BLaER1 treated with 17β-estradiol and CSF1 and Interleukin-3, amounts not matched to agents 10 nM and 100 nM (cell line): ENCODE results near the gene PABPC1L.

Experiments
- H3K27ac ChIP-seq, 11 experiments: shearing (Covaris generic); formaldehyde crosslinking; 2 replicates each; pipeline ENCODE4 v1.8.1; 2022
- H3K27me3 ChIP-seq, 11 experiments: shearing (Covaris generic); formaldehyde crosslinking; 2 replicates each; pipeline ENCODE4 v1.8.1; 2022
- H3K36me3 ChIP-seq, 11 experiments: shearing (Covaris generic); formaldehyde crosslinking; 2 replicates each; pipeline ENCODE4 v1.8.1; 2022
- H3K4me1 ChIP-seq, 10 experiments: shearing (Covaris generic); formaldehyde crosslinking; 2 replicates each; pipeline ENCODE4 v1.8.1; 2022
- H3K4me2 ChIP-seq, 11 experiments: shearing (Covaris generic); formaldehyde crosslinking; 2 replicates each; pipeline ENCODE4 v1.8.1; 2022
- H3K4me3 ChIP-seq, 10 experiments: shearing (Covaris generic); formaldehyde crosslinking; 2 replicates each; pipeline ENCODE4 v1.8.1; 2022
- H3K9ac ChIP-seq, 11 experiments: shearing (Covaris generic); formaldehyde crosslinking; 2 replicates each; pipeline ENCODE4 v1.8.1; 2022
- H3K9me3 ChIP-seq, 11 experiments: shearing (Covaris generic); formaldehyde crosslinking; replicated peaks in 1 of 11; 2 replicates each; pipeline ENCODE4 v1.8.1; 2022
- H4K20me1 ChIP-seq, 11 experiments: shearing (Covaris generic); formaldehyde crosslinking; 2 replicates each; pipeline ENCODE4 v1.8.1; 2022
- Cebpa-rat ChIP-seq, 11 experiments: shearing (Covaris generic); IDR thresholded peaks; 2 replicates each; pipeline ENCODE4 v1.8.1; 2022

Gene PABPC1L

GRCh38 chr20:44956410-44956809 is 46.5 kb downstream of the PABPC1L start:
- Histone ChIP-seq H3K27me3 (no peaks in the 10 kb centered on the region), H3K4me1 (peaks cover 67 to 80% (median 75%) of the 10 kb centered on the region in 10 experiments), H3K4me2 (peak overlapping the region in 7 of 11 experiments; percentile 41 to 87 (median 62); a peak in 9 of 22 replicates), H3K36me3 (peaks cover 48 to 74% (median 69%) of the 10 kb centered on the region in 11 experiments), H3K27ac (no peak overlapping the region), H3K4me3 (no peak overlapping the region), H4K20me1 (peaks cover 4 to 81% (median 47%) of the 10 kb centered on the region in 11 experiments; a peak in 17 of 22 replicates), H3K9me3 (no peaks in the 10 kb centered on the region), H3K9ac (no peak overlapping the region; a peak in 1 of 22 replicates)
- no peak for TF ChIP-seq Cebpa-rat (IDR thresholded peaks at IDR 0.05)

- TF ChIP-seq Cebpa-rat (IDR thresholded peaks at IDR 0.05) = no peak
- Histone ChIP-seq H3K4me1 (peaks cover 56 to 77% (median 64%) of the 10 kb centered on the region in 10 experiments), H3K4me3 (peak overlapping the region in 6 of 10 experiments; percentile 75 to 89 (median 84); a peak in 8 of 20 replicates), H3K4me2 (peak overlapping the region; percentile 88 to 99 (median 93)), H3K9ac (0 out of 22 replicates have a peak overlapping the region, but pooled peaks of 1 of the 11 experiments have one; percentile 3), H4K20me1 (peaks cover 4 to 63% (median 31%) of the 10 kb centered on the region in 11 experiments; a peak in 15 of 22 replicates), H3K9me3 (no peaks in the 10 kb centered on the region), H3K36me3 (peaks cover 29 to 55% (median 51%) of the 10 kb centered on the region in 11 experiments), H3K27me3 (no peaks in the 10 kb centered on the region), H3K27ac (0 out of 22 replicates have a peak overlapping the region, but pooled peaks of 2 of the 11 experiments have one; percentile 16 to 82)
Measured at GRCh38 chr20:44958276-44958675, 48.4 kb downstream of the PABPC1L start.

- H3K4me1 ChIP-seq = peaks cover 48 to 68% (median 56%) of the 10 kb centered on the region in 10 experiments
- no peaks in the 10 kb centered on the region for H3K9me3 ChIP-seq
- peaks cover 4 to 54% (median 29%) of the 10 kb centered on the region in 11 experiments; a peak in 14 of 22 replicates for H4K20me1 ChIP-seq
- peak overlapping the region; percentile 59 to 89 (median 82) for H3K4me3 ChIP-seq
- H3K27ac ChIP-seq = peak overlapping the region in 8 of 11 experiments; percentile 77 to 89 (median 83); a peak in 14 of 22 replicates
- H3K27me3 ChIP-seq = no peaks in the 10 kb centered on the region
- peaks cover 20 to 46% (median 42%) of the 10 kb centered on the region in 11 experiments for H3K36me3 ChIP-seq
- TF ChIP-seq Cebpa-rat (IDR thresholded peaks at IDR 0.05) = no peak
- peak overlapping the region; percentile 76 to 91 (median 88); a peak in 21 of 22 replicates for H3K9ac ChIP-seq
- H3K4me2 ChIP-seq = peak overlapping the region; percentile 88 to 99 (median 93)
Measured at GRCh38 chr20:44959082-44959637, 49.3 kb downstream of the PABPC1L start.

- peaks cover 15 to 41% (median 37%) of the 10 kb centered on the region in 11 experiments for H3K36me3 ChIP-seq
- peak overlapping the region; percentile 9 to 89 (median 82); a peak in 21 of 22 replicates for H3K27ac ChIP-seq
Measured at GRCh38 chr20:44959638-44960102, 49.8 kb downstream of the PABPC1L start.

GRCh38 chr20:44960103-44960852 is 50.4 kb downstream of the PABPC1L start, which contains the start of gene TOMM34:
TOMM34 (minus strand) TSS chr20:44960397; CDS start chr20:44960333, 64 bp downstream.
- Histone ChIP-seq H3K36me3 (peaks cover 11 to 35% (median 31%) of the 10 kb centered on the region in 11 experiments; a peak in 20 of 22 replicates), H3K27me3 (no peaks in the 10 kb centered on the region), H3K4me1 (peaks cover 41 to 58% (median 46%) of the 10 kb centered on the region in 10 experiments), H3K9ac (peak within 1 kb of the TSS; percentile 76 to 91 (median 88)), H3K4me2 (peak within 1 kb of the TSS; percentile 88 to 99 (median 93)), H3K9me3 (no peaks in the 10 kb centered on the region), H3K4me3 (peak within 1 kb of the TSS; percentile 59 to 89 (median 82)), H3K27ac (peak within 1 kb of the TSS; percentile 9 to 89 (median 82); a peak in 21 of 22 replicates), H4K20me1 (peaks cover 0 to 43% (median 26%) of the 10 kb centered on the region in 11 experiments; a peak in 13 of 22 replicates)
- no peak for TF ChIP-seq Cebpa-rat (IDR thresholded peaks at IDR 0.05)

More at GRCh38 chr20:44959638-44960102, 49.8 kb downstream of the PABPC1L start:
- peaks cover 48 to 63% (median 51%) of the 10 kb centered on the region in 10 experiments for H3K4me1 ChIP-seq
- no peak for TF ChIP-seq Cebpa-rat (IDR thresholded peaks at IDR 0.05)
- peak overlapping the region; percentile 88 to 99 (median 93) for H3K4me2 ChIP-seq
- H3K27me3 ChIP-seq = no peaks in the 10 kb centered on the region
- peak overlapping the region; percentile 76 to 91 (median 88) for H3K9ac ChIP-seq
- peak overlapping the region; percentile 59 to 89 (median 82) for H3K4me3 ChIP-seq
- H4K20me1 ChIP-seq = peaks cover 4 to 49% (median 29%) of the 10 kb centered on the region in 11 experiments; a peak in 13 of 22 replicates
- no peaks in the 10 kb centered on the region for H3K9me3 ChIP-seq

GRCh38 chr20:44961011-44961869 is 51.4 kb downstream of the PABPC1L start:
- H3K4me3 ChIP-seq = peak overlapping the region in 2 of 10 experiments; percentile 77 to 85; a peak in 2 of 20 replicates
- peaks cover 0 to 33% (median 24%) of the 10 kb centered on the region in 11 experiments; a peak in 13 of 22 replicates for H4K20me1 ChIP-seq
- TF ChIP-seq Cebpa-rat (IDR thresholded peaks at IDR 0.05) = no peak
- peak overlapping the region; percentile 88 to 99 (median 93); a peak in 18 of 22 replicates for H3K4me2 ChIP-seq
- H3K27ac ChIP-seq = peak overlapping the region in 1 of 11 experiments; percentile 84; a peak in 1 of 22 replicates
- H3K9me3 ChIP-seq = no peaks in the 10 kb centered on the region
- no peaks in the 10 kb centered on the region for H3K27me3 ChIP-seq
- H3K9ac ChIP-seq = no peak overlapping the region; a peak in 1 of 22 replicates
- H3K36me3 ChIP-seq = peaks cover 3 to 25% (median 21%) of the 10 kb centered on the region in 11 experiments; a peak in 20 of 22 replicates
- peaks cover 38 to 56% (median 44%) of the 10 kb centered on the region in 10 experiments for H3K4me1 ChIP-seq

- TF ChIP-seq Cebpa-rat (IDR thresholded peaks at IDR 0.05) = no peak
- Histone ChIP-seq H3K4me2 (no peak overlapping the region), H3K9ac (no peak overlapping the region), H3K9me3 (no peaks in the 10 kb centered on the region), H3K36me3 (peaks cover 0 to 21% (median 17%) of the 10 kb centered on the region in 11 experiments; a peak in 20 of 22 replicates), H3K4me3 (no peak overlapping the region), H3K27me3 (no peaks in the 10 kb centered on the region), H3K4me1 (peaks cover 39 to 51% (median 41%) of the 10 kb centered on the region in 10 experiments), H3K27ac (no peak overlapping the region), H4K20me1 (peaks cover 0 to 29% (median 22%) of the 10 kb centered on the region in 11 experiments; a peak in 12 of 22 replicates)
Measured at GRCh38 chr20:44961870-44962267, 52.0 kb downstream of the PABPC1L start.
